Embryonic facial prominence (tissue), 1 donor: Measurements from ENCODE around the gene LIMK2.

Experiments used
- DNase-seq: peaks from one replicate; pipeline ENCODE4 v3.0.0-alpha.2; 2016; ENCODE audit errors: extremely low spot score

LIMK2 gene

DNA sequence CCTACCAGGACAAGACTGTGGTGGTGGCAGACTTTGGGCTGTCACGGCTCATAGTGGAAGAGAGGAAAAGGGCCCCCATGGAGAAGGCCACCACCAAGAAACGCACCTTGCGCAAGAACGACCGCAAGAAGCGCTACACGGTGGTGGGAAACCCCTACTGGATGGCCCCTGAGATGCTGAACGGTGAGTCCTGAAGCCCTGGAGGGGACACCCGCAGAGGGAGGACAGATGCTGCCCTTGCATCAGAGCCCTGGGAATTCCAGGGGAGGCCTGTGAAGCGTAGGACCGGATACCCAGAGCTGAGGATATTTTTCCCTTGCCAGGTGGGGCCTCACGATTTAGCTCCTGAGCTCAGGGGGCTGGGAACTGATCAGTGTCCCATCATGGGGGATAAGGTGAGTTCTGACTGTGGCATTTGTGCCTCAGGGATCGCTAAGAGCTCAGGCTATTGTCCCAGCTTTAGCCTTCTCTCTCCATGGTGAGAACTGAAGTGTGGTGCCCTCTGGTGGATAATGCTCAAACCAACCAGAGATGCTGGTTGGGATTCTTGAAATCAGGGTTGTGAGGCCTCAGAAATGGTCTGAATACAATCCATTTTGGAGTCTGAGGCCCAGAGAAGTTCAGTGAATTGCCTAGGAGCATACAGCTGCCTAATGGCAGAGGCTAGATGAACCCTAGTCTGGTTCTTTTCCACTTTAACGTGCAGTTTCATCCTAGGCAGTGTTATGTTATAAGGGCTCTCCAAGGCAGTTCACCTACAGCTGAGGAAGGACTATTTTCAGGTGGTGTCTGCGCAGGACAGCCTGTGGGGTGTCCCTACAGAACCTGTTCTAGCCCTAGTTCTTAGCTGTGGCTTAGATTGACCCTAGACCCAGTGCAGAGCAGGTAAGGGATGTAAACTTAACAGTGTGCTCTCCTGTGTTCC, 60.7 kb downstream of the LIMK2 start:
- no peak for DNase-seq

DNA sequence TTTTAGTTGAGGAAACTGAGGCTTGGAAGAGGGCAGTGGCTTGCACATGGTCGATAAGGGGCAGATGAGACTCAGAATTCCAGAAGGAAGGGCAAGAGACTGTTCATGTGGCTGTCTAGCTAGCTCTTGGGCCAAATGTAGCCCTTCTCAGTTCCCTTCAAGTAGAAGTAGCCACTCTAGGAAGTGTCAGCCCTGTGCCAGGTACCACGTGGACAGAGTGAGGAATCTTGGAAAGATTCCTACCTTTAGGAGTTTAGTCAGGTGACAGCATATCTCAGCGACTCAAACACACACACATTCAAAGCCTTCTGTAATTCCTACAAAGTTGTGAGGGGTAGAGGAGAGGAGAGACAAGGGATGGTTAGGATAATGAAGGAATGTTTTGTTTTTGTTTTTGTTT, 61.9 kb downstream of the LIMK2 start:
- DNase-seq: no peak

DNA sequence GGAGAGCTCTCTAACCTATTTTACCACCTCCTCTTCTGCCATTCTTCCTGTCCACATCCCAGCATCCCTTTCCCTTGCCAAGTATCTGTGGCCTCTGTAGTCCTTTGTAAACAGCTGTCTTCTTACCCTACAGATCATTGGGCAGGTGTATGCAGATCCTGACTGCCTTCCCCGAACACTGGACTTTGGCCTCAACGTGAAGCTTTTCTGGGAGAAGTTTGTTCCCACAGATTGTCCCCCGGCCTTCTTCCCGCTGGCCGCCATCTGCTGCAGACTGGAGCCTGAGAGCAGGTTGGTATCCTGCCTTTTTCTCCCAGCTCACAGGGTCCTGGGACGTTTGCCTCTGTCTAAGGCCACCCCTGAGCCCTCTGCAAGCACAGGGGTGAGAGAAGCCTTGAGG, 62.9 kb downstream of the LIMK2 start:
- DNase-seq: no peak

DNA sequence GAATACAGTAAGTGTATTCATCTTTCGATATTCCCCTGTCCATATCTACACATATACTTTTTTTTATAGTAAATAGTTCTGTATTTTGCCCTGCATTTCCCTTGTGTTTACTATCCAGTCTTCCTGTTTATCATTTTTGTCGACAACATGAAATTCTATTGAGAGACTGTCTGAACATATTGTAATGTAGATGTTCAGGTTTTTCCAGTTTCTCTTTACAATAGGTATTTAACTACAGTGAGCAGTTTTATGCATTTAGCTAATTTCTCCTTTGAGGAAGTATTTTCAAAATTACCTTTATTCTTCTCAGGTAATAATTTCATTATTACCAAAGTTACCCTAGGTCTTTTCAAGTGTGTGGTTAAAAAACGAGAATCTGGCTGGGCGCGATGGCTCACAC, 63.5 kb downstream of the LIMK2 start:
- no peak for DNase-seq

DNA sequence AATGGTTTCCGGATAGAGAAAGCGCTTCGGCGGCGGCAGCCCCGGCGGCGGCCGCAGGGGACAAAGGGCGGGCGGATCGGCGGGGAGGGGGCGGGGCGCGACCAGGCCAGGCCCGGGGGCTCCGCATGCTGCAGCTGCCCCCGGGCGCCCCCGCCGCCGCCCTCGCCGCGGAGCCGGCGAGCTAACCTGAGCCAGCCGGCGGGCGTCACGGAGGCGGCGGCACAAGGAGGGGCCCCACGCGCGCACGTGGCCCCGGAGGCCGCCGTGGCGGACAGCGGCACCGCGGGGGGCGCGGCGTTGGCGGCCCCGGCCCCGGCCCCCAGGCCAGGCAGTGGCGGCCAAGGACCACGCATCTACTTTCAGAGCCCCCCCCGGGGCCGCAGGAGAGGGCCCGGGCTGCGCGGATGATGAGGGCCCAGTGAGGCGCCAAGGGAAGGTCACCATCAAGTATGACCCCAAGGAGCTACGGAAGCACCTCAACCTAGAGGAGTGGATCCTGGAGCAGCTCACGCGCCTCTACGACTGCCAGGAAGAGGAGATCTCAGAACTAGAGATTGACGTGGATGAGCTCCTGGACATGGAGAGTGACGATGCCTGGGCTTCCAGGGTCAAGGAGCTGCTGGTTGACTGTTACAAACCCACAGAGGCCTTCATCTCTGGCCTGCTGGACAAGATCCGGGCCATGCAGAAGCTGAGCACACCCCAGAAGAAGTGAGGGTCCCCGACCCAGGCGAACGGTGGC, 64.5 kb downstream of the LIMK2 start:
- no peak for DNase-seq

DNA sequence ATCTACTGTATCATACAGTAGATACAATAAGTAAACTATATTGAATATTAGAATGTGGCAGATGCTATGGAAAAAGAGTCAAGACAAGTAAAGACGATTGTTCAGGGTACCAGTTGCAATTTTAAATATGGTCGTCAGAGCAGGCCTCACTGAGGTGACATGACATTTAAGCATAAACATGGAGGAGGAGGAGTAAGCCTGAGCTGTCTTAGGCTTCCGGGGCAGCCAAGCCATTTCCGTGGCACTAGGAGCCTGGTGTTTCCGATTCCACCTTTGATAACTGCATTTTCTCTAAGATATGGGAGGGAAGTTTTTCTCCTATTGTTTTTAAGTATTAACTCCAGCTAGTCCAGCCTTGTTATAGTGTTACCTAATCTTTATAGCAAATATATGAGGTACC, 65.6 kb downstream of the LIMK2 start:
- no peak for DNase-seq

DNA sequence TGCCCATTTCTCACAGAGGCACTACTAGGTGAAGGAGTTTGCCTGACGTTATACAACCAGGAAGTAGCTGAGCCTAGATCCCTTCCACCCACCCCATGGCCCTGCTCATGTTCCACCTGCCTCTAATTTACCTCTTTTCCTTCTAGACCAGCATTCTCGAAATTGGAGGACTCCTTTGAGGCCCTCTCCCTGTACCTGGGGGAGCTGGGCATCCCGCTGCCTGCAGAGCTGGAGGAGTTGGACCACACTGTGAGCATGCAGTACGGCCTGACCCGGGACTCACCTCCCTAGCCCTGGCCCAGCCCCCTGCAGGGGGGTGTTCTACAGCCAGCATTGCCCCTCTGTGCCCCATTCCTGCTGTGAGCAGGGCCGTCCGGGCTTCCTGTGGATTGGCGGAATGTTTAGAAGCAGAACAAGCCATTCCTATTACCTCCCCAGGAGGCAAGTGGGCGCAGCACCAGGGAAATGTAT, 66.1 kb downstream of the LIMK2 start:
- no peak for DNase-seq

DNA sequence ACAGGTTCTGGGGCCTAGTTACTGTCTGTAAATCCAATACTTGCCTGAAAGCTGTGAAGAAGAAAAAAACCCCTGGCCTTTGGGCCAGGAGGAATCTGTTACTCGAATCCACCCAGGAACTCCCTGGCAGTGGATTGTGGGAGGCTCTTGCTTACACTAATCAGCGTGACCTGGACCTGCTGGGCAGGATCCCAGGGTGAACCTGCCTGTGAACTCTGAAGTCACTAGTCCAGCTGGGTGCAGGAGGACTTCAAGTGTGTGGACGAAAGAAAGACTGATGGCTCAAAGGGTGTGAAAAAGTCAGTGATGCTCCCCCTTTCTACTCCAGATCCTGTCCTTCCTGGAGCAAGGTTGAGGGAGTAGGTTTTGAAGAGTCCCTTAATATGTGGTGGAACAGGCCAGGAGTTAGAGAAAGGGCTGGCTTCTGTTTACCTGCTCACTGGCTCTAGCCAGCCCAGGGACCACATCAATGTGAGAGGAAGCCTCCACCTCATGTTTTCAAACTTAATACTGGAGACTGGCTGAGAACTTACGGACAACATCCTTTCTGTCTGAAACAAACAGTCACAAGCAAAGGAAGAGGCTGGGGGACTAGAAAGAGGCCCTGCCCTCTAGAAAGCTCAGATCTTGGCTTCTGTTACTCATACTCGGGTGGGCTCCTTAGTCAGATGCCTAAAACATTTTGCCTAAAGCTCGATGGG, 66.7 kb downstream of the LIMK2 start:
- no peak for DNase-seq

DNA sequence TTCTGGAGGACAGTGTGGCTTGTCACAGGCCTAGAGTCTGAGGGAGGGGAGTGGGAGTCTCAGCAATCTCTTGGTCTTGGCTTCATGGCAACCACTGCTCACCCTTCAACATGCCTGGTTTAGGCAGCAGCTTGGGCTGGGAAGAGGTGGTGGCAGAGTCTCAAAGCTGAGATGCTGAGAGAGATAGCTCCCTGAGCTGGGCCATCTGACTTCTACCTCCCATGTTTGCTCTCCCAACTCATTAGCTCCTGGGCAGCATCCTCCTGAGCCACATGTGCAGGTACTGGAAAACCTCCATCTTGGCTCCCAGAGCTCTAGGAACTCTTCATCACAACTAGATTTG, 67.2 kb downstream of the LIMK2 start:
- no peak for DNase-seq

DNA sequence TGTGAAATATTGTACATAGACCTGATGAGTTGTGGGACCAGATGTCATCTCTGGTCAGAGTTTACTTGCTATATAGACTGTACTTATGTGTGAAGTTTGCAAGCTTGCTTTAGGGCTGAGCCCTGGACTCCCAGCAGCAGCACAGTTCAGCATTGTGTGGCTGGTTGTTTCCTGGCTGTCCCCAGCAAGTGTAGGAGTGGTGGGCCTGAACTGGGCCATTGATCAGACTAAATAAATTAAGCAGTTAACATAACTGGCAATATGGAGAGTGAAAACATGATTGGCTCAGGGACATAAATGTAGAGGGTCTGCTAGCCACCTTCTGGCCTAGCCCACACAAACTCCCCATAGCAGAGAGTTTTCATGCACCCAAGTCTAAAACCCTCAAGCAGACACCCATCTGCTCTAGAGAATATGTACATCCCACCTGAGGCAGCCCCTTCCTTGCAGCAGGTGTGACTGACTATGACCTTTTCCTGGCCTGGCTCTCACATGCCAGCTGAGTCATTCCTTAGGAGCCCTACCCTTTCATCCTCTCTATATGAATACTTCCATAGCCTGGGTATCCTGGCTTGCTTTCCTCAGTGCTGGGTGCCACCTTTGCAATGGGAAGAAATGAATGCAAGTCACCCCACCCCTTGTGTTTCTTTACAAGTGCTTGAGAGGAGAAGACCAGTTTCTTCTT, 67.9 kb downstream of the LIMK2 start:
- no peak for DNase-seq

DNA sequence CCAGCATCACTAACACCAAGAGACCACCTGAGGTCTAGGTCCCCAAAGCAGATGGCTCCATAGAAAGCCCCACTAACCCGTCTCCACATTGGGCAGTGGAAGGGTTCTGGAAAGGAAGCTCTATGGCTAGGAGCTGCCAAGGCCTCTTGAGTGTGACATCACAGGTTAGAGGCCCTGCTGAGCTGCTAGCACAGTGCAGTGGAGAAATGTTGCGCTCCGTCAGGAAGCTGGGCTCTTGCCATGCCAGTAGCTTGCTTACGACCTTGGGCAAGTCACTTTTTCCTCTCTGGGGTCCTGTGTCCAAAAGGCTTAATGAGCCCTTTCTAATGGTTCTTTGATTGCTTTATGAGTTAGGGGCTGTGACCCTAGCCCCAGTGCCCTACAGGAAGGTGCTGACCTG, 69.6 kb downstream of the LIMK2 start:
- no peak for DNase-seq

DNA sequence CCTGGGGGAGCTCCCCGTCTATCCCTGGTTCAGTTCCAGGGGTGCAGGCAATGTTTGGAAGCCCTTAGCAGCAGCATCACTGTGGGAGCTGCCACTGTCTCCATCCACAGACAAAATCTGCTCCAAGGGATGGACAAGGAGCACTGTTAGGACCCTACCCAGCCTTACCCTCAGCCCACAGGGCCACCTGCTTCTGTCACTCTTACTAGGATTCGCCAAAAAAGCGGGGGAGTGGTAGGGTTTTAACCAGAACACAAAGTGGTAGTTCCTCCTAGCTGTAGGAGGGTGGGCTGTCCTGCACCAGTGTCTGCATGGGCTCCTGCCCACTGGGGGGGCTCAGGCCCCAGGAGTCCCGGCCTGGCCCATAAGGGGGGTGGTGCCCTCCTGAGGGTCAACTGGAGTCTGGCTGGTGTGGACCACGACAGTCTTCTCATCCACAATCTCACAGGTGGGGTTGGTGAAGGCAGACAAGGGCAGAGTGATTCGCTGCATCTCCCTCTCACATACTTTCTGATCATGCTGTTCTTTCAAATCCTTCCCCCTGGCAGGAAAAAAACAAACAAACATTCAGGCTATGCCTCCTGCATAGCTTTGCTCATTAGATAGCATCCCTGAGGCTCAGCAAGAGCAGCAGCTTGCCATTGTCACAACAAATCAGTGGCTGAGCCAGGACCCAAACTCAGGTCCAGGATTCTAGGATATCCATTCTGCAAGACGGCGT, 70.8 kb downstream of the LIMK2 start:
- DNase-seq: no peak

DNA sequence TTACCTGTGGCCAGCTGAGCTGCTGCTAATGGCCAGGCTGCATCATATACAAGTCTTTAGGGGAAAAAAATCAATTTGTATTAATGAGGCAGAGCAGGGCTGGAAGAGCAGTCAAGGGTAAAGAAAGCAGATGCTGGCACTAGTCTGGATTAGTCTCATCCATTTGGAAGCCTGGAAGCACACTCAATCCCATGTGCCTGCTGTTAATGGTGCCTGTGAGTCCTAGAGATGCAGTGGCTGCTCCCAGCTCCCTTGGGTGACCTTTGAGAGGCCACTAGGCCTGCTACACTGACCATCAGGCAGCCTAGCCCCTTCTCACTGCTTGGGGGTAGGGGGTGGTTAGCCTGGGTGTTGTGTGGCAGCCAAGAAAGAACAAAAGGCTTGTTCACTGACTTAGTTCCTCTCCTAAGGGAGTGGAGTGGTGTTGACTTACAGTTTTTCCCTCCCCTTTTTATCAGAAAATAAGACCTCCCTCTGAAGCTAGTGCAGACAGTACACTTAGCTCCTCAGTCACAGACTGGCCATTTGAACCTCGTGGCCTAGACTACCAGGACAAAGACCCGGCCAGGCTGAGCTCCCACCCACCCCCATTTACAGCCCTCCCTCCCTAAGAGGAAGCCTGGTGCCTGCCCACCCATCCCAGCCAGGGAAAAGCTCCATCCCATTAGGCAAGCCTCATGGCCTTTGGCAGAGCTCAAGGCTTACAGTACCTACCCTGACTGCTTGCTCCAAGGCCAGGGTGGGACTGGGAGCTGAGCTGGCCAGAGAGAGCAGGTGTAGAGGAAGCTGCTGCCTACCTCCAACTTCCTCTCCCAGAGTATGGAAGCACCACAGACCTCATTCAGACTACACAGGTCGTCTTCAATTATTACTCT, 72.4 kb downstream of the LIMK2 start:
- no peak for DNase-seq

DNA sequence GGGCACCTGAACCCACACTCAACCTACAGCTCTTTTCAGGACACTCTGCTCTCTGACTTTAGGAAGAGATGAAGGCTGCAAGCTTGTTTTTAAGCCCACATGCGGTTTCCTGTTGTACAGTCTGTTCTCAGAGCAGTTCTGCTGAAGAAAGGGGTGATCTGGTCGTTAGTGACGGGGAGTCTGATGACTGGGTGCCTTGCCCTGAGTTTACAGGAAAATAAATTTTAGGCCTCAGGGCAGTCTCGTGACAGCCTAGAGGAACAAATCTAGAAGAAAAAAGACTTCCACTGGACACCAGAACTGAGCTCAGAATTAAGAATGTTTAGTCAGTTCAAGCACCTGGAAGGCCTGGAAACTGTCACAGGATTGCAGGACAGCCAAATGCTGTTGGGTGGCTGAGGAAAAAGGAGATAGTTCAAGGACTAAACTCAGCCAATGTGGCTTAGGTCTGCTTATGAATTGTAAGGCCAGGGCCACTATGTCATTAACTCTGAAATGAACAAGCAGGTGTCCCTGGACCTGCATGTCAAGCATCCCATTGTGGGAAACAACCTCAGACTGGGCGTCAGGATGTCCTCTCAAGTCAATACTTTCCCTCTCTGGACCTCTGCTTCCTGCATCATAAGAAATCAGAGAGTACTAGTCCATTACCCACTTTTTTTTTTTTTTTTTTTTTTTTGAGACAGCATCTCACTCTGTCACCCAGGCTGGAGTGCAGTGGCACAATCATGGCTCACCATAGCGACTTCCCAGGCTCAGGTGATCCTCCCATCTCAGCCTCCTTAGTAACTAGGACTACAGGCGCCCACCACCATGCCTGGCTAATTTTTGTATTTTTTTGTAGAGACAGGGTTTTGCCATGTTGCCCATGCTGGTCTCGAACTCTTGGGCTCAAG, 74.5 kb downstream of the LIMK2 start:
- DNase-seq: no peak

DNA sequence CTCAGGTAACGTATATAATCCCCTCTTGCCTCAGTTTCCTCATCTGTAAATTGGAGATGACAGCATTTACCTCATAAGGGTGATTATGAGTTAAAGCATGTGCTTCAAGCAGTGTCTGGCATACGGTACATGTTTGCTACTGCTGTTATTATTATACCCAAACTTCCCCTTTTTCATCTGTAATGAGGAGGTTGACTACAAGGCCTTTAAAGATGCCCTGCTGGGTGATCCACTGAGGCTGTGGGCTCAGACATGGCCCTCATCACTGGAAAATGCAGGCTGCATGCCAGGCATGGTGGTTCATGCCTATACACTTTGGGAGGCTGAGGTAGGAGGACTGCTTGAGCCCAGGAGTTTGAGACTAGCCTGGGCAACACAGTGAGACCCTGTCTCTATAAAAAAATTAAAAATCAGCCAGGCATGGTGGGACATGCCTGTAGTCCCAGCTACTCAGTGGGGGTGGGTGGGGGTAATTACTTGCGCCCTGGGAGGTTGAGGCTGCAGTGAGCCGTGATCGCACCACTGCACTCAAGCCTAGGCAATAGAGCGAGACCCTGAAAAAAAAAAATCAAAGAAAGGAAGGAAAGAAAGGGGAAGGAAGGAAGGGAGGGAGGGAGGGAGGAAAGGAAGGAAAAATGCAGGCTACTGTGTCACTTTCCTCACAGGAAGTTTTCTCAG, 75.9 kb downstream of the LIMK2 start:
- DNase-seq: no peak

DNA sequence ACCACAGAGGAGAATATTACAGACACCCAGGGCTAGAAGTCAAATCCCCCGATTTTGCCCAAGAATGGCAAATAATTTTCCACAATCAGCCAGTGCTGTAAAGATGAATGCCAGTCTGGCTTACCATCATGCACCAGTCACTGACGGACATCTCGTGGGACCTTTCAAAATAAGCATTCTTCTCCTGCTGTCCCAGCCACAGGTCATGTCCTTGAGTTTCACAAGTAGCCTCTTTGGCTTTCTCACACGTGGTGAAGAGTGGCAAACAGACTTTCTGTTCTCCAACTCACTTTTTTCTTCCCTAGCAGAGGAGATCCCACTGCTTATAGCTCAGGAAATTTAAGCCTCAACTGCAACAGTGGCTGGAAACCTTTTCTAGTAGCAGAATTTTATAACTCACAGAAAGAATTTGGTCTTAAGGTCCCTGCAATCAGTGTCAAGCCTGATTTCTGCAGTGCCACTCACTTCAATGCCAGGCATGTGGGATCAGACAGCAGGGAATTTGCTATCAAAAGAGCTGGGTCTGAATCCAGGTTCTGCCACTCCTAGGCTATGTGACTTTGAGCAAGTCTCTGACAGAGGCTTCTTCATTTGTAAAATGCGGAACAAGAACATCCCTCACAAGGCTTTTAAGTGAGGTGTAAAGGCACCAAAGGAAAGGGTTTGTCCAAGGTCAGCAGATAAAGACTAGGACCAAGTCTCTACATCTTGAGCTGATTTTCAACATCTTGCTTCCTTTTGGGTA, 76.6 kb downstream of the LIMK2 start:
- DNase-seq: no peak

DNA sequence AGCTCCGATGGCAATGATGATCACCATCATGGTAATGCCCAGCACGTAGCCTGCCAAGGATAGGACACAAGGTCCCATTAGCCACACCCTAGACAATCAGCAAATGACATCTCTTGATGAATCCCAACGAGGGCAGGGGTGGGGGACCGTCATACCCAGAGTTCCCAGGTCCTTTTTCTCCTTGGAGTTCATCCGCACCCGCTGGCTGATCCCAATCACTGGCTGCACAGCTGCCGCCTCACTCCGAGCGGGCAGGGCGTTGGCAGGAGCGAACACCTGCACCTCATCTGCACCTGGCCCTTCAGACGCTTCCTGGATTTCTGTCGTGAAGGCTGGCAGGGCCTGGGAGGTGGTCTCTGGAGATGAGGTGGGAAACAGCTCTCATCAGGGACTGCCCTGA, 77.2 kb downstream of the LIMK2 start:
- no peak for DNase-seq
